NCI-H226 (cell line): Measurements from ENCODE around the gene DEFB128.

ENCODE experiments used
- DNase-seq: peaks from one replicate; pipeline ENCODE4 v3.0.0-alpha.2; 2015

The DEFB128 gene

DNA sequence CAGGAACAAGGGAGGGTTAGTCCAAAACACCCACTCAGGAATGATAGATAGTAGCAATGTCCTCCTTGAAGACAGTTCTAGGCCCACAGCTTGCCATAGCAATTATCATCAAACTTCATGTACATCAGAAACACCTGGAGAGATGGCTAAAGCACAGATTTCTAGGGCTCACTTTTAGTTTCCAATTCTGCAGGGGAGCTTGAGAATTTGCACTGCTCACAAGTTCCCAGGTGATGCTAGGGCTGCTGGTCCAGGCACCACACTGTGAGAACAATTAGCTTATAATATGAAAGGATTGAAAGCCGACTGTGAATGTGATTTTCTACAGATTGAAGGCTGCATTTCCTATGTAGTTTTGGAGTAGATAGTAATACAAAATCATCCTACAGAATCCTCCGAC lies 43.6 kb downstream of the DEFB128 start:
- no peak for DNase-seq

DNA sequence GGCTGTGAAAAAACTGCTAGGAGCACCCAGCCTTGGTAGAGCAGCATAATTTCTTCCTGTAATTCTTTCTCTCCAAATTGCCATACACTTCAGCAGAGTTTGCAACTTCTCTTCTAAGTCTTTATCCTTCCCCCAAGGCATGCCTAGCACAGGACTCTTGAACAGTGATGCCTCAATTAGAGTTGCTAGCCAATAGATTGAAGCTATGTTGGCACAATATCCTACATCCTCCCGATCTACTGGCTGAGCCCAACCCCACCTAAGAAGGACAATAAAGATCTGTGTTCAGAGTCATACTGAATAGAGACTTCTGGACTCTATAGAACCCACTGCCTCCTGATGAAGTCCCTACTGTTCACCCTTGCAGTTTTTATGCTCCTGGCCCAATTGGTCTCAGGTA lies 47.2 kb downstream of the DEFB128 start, which contains the start of gene DEFB126:
DEFB126 (plus strand) TSS at position 301 of the 400 bp plus-strand sequence; CDS start at position 340, 39 bp downstream.
- no peak for DNase-seq
